Measurements from ENCODE around the gene PLXNB1.
"Not testable (repeated sequence)": the region's sequence is repeated elsewhere in the genome, so short reads cannot be mapped to it uniquely, and the experiment has no call there.

DNA sequence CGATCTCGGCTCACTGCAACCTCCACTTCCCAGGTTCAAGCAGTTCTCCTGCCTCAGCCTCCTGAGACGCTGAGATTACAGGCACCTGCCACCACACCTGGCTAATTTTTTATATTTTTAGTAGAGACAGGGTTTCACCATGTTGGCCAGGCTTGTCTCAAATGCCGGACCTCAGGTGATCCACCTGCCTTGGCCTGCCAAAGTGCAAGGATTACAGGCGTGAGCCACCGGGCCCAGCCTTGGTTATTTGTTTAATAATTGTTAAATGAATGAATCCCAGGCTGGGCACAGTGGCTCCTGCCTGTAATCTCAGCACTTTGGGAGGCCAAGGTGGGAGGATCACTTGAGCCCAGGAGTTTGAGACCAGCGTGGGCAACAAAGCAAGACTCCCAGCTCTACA is 31.9 kb upstream of the PLXNB1 start:
- TF ChIP-seq EZH2 (IDR thresholded peaks at IDR 0.05; ENCODE audit: low read depth, unreplicated experiment); EZH2phosphoT487 (IDR thresholded peaks at IDR 0.05; ENCODE audit: unreplicated experiment); POLR2AphosphoS5 (IDR thresholded peaks at IDR 0.05; ENCODE audit: low read depth); CREB1 (CRISPR knock-in tag; IDR thresholded peaks at IDR 0.05; ENCODE audit: low read depth); JUNB (IDR thresholded peaks at IDR 0.05; ENCODE audit: unreplicated experiment); NANOG (IDR thresholded peaks at IDR 0.05; ENCODE audit: borderline replicate concordance): not testable (repeated sequence)
- TF ChIP-seq, protein P1, sequence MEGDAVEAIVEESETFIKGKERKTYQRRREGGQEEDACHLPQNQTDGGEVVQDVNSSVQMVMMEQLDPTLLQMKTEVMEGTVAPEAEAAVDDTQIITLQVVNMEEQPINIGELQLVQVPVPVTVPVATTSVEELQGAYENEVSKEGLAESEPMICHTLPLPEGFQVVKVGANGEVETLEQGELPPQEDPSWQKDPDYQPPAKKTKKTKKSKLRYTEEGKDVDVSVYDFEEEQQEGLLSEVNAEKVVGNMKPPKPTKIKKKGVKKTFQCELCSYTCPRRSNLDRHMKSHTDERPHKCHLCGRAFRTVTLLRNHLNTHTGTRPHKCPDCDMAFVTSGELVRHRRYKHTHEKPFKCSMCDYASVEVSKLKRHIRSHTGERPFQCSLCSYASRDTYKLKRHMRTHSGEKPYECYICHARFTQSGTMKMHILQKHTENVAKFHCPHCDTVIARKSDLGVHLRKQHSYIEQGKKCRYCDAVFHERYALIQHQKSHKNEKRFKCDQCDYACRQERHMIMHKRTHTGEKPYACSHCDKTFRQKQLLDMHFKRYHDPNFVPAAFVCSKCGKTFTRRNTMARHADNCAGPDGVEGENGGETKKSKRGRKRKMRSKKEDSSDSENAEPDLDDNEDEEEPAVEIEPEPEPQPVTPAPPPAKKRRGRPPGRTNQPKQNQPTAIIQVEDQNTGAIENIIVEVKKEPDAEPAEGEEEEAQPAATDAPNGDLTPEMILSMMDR (conservative IDR thresholded peaks at IDR 0.05; ENCODE audit: low read depth in 2 of 2): not testable (repeated sequence)
- TF ChIP-seq, protein P2, sequence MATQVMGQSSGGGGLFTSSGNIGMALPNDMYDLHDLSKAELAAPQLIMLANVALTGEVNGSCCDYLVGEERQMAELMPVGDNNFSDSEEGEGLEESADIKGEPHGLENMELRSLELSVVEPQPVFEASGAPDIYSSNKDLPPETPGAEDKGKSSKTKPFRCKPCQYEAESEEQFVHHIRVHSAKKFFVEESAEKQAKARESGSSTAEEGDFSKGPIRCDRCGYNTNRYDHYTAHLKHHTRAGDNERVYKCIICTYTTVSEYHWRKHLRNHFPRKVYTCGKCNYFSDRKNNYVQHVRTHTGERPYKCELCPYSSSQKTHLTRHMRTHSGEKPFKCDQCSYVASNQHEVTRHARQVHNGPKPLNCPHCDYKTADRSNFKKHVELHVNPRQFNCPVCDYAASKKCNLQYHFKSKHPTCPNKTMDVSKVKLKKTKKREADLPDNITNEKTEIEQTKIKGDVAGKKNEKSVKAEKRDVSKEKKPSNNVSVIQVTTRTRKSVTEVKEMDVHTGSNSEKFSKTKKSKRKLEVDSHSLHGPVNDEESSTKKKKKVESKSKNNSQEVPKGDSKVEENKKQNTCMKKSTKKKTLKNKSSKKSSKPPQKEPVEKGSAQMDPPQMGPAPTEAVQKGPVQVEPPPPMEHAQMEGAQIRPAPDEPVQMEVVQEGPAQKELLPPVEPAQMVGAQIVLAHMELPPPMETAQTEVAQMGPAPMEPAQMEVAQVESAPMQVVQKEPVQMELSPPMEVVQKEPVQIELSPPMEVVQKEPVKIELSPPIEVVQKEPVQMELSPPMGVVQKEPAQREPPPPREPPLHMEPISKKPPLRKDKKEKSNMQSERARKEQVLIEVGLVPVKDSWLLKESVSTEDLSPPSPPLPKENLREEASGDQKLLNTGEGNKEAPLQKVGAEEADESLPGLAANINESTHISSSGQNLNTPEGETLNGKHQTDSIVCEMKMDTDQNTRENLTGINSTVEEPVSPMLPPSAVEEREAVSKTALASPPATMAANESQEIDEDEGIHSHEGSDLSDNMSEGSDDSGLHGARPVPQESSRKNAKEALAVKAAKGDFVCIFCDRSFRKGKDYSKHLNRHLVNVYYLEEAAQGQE (IDR thresholded peaks at IDR 0.05; ENCODE audit: unreplicated experiment): not testable (repeated sequence)
- TF ChIP-seq, protein P3, sequence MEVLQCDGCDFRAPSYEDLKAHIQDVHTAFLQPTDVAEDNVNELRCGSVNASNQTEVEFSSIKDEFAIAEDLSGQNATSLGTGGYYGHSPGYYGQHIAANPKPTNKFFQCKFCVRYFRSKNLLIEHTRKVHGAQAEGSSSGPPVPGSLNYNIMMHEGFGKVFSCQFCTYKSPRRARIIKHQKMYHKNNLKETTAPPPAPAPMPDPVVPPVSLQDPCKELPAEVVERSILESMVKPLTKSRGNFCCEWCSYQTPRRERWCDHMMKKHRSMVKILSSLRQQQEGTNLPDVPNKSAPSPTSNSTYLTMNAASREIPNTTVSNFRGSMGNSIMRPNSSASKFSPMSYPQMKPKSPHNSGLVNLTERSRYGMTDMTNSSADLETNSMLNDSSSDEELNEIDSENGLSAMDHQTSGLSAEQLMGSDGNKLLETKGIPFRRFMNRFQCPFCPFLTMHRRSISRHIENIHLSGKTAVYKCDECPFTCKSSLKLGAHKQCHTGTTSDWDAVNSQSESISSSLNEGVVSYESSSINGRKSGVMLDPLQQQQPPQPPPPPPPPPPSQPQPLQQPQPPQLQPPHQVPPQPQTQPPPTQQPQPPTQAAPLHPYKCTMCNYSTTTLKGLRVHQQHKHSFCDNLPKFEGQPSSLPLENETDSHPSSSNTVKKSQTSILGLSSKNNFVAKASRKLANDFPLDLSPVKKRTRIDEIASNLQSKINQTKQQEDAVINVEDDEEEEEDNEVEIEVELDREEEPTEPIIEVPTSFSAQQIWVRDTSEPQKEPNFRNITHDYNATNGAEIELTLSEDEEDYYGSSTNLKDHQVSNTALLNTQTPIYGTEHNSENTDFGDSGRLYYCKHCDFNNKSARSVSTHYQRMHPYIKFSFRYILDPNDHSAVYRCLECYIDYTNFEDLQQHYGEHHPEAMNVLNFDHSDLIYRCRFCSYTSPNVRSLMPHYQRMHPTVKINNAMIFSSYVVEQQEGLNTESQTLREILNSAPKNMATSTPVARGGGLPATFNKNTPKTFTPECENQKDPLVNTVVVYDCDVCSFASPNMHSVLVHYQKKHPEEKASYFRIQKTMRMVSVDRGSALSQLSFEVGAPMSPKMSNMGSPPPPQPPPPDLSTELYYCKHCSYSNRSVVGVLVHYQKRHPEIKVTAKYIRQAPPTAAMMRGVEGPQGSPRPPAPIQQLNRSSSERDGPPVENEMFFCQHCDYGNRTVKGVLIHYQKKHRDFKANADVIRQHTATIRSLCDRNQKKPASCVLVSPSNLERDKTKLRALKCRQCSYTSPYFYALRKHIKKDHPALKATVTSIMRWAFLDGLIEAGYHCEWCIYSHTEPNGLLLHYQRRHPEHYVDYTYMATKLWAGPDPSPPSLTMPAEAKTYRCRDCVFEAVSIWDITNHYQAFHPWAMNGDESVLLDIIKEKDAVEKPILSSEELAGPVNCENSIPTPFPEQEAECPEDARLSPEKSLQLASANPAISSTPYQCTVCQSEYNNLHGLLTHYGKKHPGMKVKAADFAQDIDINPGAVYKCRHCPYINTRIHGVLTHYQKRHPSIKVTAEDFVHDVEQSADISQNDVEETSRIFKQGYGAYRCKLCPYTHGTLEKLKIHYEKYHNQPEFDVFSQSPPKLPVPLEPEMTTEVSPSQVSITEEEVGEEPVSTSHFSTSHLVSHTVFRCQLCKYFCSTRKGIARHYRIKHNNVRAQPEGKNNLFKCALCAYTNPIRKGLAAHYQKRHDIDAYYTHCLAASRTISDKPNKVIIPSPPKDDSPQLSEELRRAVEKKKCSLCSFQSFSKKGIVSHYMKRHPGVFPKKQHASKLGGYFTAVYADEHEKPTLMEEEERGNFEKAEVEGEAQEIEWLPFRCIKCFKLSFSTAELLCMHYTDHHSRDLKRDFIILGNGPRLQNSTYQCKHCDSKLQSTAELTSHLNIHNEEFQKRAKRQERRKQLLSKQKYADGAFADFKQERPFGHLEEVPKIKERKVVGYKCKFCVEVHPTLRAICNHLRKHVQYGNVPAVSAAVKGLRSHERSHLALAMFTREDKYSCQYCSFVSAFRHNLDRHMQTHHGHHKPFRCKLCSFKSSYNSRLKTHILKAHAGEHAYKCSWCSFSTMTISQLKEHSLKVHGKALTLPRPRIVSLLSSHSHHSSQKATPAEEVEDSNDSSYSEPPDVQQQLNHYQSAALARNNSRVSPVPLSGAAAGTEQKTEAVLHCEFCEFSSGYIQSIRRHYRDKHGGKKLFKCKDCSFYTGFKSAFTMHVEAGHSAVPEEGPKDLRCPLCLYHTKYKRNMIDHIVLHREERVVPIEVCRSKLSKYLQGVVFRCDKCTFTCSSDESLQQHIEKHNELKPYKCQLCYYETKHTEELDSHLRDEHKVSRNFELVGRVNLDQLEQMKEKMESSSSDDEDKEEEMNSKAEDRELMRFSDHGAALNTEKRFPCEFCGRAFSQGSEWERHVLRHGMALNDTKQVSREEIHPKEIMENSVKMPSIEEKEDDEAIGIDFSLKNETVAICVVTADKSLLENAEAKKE (CRISPR knock-in tag; IDR thresholded peaks at IDR 0.05): not testable (repeated sequence)
- TF ChIP-seq, protein P4, sequence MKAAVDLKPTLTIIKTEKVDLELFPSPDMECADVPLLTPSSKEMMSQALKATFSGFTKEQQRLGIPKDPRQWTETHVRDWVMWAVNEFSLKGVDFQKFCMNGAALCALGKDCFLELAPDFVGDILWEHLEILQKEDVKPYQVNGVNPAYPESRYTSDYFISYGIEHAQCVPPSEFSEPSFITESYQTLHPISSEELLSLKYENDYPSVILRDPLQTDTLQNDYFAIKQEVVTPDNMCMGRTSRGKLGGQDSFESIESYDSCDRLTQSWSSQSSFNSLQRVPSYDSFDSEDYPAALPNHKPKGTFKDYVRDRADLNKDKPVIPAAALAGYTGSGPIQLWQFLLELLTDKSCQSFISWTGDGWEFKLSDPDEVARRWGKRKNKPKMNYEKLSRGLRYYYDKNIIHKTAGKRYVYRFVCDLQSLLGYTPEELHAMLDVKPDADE (IDR thresholded peaks at IDR 0.05): not testable (repeated sequence)

Data from GM23338 (cell line).